ENCODE data around the gene PPP1R9A.

PPP1R9A gene

GRCh38 chr7:95330204-95330960, 423.0 kb downstream of the PPP1R9A start:
- no peak for TF ChIP-seq GATA3 (IDR thresholded peaks at IDR 0.05; ENCODE audit: low read depth, low read length)
- TF ChIP-seq GATA2 (IDR thresholded peaks at IDR 0.05; ENCODE audit: low read depth, low read length), result no peak

- TF ChIP-seq GATA2 (IDR thresholded peaks at IDR 0.05; ENCODE audit: low read depth, low read length) (no peak), GATA3 (IDR thresholded peaks at IDR 0.05; ENCODE audit: low read depth, low read length) (no peak)
Observed at GRCh38 chr7:95330961-95331337, 423.6 kb downstream of the PPP1R9A start.

- TF ChIP-seq GATA2 (IDR thresholded peaks at IDR 0.05; ENCODE audit: low read depth, low read length) (no peak), GATA3 (IDR thresholded peaks at IDR 0.05; ENCODE audit: low read depth, low read length) (no peak)
Observed at GRCh38 chr7:95334447-95334846, 427.1 kb downstream of the PPP1R9A start.

GRCh38 chr7:95335093-95335492, 427.7 kb downstream of the PPP1R9A start:
- no peak for TF ChIP-seq GATA2 (IDR thresholded peaks at IDR 0.05; ENCODE audit: low read depth, low read length)
- no peak for TF ChIP-seq GATA3 (IDR thresholded peaks at IDR 0.05; ENCODE audit: low read depth, low read length)

GRCh38 chr7:95338832-95339231, 431.4 kb downstream of the PPP1R9A start:
- no peak for TF ChIP-seq GATA2 (IDR thresholded peaks at IDR 0.05; ENCODE audit: low read depth, low read length)
- TF ChIP-seq GATA3 (IDR thresholded peaks at IDR 0.05; ENCODE audit: low read depth, low read length), result no peak

GRCh38 chr7:95340491-95340890, 433.1 kb downstream of the PPP1R9A start:
- TF ChIP-seq GATA3 (IDR thresholded peaks at IDR 0.05; ENCODE audit: low read depth, low read length), result no peak
- TF ChIP-seq GATA2 (IDR thresholded peaks at IDR 0.05; ENCODE audit: low read depth, low read length), result no peak

- TF ChIP-seq GATA2 (IDR thresholded peaks at IDR 0.05; ENCODE audit: low read depth, low read length), result no peak
- no peak for TF ChIP-seq GATA3 (IDR thresholded peaks at IDR 0.05; ENCODE audit: low read depth, low read length)
Observed at GRCh38 chr7:95342029-95342428, 434.6 kb downstream of the PPP1R9A start.

- TF ChIP-seq GATA3 (IDR thresholded peaks at IDR 0.05; ENCODE audit: low read depth, low read length) (no peak), GATA2 (IDR thresholded peaks at IDR 0.05; ENCODE audit: low read depth, low read length) (no peak)
Observed at GRCh38 chr7:95342642-95343307, 435.4 kb downstream of the PPP1R9A start.

Data from SH-SY5Y (cell line).